Right lung (tissue), 5 donors: ENCODE data around the gene WDFY2. TPM values are rescaled to one million over a fixed set of nuclear protein-coding genes. Genes with fewer than 3 reads are reported as not detected.
"Not testable (repeated sequence)": the region's sequence is repeated elsewhere in the genome, so short reads cannot be mapped to it uniquely, and the experiment has no call there.

Experiments
- DNase-seq, 2 donors: peaks; one replicate each; pipeline ENCODE4 v3.0.0-alpha.2; 2013
- polyA plus RNA-seq, 5 donors: library from polyadenylated mRNA; unstranded; fragments of 120-200 nt; gene quantifications; one replicate each; pipeline versions ENCODE4 v1.2.1 to v1.2.3, GENCODE V29; 2013; ENCODE audit warnings: inconsistent platforms in 1 of 5, low replicate concordance in 1 of 5; ENCODE audit not compliant: insufficient read length in 5 of 5, insufficient read depth in 1 of 5

WDFY2 gene
- polyA plus RNA-seq, 5 donors = 15.5 to 29.0 (median 24.8) TPM

DNA sequence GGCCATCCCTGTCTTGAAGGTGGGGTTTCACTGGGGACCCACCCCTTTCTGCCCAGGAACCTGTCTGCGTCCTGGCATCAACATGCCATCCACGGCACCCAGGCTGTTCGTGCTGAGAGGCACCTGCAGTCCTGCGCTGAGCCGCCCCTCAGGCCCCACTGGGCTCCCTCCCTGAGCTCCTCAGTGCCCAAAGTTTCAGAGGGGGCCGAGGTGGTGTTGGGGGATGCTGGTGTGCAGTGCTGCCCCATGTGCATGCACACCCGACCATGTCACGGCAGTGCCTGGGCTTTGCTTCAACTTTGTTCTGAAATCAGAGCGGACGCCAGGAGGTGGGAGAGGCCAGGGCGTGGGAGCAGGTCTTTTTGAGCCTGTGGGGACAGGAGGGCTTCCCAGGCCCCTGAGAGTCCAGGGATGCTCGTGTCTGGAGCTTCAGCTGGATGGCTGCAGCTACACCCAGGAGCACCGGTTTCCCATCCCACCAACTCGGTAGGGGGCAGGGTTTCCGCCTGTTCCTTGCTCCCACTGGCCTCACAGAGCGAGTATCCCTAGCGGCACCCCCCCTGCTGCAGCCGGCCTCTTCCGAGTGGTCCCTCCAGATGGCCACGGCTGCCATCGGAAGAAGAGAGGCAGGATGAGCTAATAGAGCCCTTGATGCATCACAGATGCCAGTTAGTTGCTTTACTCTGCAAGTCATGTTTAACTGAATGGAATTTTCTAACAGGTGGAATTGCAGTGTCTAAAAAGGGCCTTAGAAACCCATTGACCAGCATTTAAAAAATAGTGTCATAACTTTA is 44.0 kb downstream of the WDFY2 start:
- DNase-seq = no peak

DNA sequence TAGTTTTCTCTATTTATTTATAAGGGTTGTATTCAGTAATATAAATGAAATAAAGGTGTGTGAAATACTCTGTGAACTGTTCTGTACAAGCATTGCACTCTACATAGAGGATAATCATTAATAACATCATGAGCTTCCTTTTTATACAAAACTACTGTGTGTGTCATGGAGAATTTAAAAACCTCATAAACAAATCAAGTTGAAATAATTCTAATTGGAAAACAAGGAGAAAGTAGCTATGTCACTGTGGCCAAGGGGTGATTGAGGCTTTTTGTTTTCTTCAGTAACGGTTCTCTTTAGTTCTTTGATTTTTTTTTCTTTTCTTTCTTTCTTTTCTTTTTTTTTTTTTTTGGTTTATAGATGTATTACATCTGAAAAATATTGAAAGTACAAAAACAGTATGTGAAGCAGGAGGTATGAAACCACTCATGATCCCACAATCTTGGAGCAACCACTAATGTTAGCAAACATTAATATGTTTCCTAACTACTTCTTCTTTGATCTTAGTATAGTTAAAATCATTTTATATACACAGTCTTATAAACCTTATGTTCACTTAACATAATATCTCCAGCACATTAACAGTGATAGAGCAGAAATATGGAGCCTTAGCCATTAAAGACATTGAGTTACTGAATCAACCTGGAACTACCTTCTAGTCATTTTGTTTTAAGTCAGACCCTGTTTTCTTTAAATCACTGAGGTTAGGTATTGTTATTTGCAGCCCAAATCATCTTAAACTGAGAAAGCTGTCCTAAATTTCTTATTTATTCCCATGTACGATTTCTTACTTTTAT is 45.4 kb downstream of the WDFY2 start:
- no peak for DNase-seq

DNA sequence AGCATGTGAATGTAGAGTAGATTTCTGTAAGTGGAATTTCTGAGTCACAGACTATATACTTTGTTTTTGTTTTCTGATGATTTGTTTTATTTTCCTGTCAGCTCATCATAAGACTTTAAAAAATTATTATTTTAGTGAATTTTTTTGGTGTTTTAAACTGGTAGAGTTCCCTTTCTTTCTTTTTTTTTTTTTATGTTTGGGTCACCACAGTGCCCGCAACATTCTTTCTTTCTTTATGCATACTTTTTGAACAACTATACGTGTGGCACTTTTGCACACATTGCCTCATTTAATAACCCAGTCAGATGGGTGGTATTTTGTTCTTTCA is 46.0 kb downstream of the WDFY2 start:
- no peak for DNase-seq

DNA sequence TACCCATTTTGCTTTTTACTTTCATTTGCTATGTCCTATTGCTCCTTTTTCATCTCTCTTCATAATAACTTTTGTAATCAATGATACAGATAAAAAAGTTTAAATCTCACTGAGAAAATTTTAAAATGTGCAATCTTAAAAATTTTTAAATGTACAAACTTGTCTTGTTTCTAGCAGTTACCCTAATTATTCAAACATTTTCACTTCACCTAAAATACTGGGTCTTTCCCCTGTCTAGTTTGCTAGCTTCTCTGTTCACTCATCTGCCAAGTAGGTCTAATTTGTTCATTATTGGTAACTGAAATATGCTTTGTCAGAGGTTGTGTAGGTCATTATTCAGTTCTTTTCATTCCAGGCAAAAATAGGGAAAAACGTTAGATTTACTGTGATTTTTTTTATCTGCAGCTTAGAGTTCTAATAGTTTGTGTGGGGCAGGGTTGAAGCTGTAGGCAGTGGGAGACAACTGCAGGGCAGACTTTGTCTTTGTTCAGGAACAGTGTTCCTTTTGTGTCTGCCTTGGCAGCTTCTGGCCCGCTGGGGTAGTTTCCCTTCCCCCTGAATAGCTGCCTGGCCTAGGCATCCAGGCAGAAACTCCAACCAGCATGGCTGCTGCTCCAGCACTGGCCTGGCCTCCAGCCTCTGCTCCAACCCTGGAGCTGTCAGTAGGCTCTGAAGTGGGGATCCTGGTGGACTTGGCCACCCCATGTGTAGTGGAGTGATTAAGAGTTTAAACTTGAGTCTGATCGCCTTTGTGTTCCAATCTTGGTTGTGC is 48.5 kb downstream of the WDFY2 start:
- no peak for DNase-seq

DNA sequence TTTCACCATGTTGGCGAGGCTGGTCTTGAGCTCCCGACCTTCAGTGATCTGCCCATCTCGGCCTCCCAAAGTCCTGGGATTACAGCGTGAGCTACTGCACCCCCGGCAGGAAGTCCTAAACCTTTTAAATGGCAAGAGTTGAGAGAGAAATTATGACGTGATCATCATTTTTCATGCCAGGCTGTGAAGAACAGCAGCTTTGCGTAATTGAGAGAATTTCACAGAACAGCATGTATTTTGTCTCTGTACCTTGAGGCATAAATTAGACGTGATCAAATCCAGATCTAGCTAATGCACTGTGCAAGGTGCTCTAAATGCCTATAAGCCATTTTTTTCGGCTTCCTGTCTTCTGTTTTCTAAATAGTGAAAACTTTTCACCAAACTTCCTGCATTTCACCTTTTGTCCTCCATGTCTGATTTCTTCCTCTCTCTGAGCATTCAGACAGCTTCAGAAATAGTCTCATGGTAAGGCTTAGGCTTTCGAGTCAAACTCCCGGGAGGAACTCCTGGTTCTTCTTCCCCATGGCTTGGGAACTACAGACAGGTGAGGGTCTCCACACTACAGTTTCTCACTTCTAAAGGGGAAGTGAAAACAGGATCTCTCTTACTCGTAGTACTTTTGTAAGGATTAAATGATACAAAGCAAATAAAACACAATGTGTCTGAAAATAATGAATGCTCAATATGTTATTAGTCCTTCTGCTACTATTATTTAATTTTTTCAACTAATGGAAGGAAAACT is 51.0 kb downstream of the WDFY2 start:
- DNase-seq = no peak

DNA sequence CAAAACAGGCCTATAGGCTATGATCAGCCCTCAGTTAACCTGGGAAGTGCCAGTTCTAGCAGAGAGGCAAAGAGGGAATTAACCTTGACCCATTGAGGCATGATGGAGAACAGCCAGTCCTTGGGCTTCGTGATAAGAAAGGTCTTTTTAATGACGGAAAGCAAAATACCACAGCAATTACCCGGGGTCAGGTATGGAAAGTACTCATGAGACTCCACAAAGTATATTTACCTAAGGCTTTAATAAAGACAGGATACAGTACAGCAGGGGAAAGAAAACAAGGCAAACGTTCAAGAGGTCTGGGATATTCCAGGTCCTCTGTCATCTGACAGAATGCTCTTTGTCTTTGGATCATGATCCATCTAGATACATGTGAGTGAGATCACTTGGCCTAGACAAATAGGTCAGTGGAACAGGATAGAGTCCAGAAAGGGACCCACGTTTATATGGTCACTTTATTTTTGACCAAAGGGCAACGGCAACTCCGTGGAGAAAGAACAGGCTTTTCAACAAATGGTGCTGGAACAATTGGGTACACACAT is 52.2 kb downstream of the WDFY2 start:
- no peak for DNase-seq

DNA sequence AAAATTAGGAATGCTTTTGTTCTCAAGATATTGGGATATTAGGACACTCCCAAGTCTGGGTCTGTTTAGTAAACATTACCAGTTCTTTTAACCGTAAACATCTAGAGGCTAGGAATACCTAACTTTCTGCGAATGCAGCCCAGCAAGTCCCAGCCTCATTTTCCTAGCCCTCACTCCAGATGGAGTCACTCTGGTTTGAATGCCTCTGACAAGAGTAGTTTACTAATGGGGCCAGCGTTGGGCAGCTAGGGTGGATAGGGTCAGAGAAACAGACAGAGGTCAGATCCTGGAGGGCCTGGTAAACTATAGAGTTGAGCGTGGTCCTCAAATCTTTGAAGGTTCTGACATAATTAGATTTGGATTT is 53.6 kb downstream of the WDFY2 start:
- DNase-seq = no peak

DNA sequence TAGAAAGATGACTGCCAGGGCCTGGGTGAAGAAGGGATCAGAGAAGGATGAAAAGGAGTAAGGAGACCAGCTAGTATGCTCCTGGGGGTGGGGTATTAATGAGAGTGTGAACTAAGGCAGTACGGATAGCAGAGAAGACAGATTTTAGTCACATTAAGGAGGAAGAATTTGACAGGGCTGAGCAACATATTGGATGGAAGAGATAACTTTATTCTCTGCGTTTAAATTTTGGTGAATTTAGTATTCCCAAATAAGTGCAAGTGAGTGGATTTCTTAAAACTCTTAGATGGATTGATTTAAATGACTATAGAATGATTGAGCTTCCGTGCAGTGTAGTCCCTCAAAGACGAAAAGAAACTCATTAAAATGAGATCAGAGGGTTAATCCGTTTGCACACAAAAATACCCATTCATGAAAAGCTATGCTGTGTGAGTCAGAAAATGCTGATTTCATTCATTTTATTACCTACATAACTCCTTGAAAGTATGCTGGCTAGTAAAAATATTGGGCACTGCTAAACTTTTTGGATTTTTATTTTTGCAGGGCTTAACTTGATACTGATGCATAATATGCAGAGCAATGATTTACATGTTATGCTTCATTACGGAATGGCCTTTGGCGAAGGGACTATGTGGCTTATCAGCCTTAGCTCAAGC is 54.1 kb downstream of the WDFY2 start:
- no peak for DNase-seq

DNA sequence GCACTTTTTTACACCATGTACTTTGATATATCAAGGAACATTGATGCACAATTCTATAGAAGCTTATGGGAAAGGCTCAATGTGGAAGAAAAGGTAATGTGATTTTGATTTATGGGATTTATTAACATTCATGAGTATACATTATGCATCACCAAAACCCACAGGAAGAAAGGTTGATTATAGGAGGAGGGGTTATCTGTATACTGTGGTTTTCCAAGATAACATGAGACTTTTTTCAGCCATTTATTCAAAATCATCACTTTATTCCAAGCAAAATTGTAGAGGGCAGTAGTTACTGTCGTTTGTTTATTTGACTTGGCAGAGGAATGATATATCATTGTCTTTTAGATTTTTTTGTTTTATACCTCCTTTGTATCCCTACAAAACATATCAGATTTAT is 54.9 kb downstream of the WDFY2 start:
- no peak for DNase-seq

DNA sequence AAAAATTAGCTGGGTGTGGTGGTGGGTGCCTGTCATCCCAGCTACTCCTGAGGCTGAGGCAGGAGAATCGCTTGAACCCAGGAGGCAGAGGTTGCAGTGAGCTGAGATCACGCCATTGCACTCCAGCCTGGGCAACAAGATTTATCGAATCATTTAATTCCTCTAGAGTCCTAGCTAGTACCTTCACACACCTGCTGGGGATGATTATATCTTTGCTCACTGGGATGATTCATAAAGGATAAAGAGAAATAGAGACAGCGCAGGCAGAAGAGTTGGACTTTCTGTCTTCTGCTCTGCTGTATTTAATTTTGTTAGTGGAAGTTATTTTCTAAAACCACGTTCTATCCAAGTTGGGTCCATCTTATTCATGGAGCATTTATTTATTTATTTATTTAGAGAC is 56.4 kb downstream of the WDFY2 start:
- DNase-seq = not testable (repeated sequence)

DNA sequence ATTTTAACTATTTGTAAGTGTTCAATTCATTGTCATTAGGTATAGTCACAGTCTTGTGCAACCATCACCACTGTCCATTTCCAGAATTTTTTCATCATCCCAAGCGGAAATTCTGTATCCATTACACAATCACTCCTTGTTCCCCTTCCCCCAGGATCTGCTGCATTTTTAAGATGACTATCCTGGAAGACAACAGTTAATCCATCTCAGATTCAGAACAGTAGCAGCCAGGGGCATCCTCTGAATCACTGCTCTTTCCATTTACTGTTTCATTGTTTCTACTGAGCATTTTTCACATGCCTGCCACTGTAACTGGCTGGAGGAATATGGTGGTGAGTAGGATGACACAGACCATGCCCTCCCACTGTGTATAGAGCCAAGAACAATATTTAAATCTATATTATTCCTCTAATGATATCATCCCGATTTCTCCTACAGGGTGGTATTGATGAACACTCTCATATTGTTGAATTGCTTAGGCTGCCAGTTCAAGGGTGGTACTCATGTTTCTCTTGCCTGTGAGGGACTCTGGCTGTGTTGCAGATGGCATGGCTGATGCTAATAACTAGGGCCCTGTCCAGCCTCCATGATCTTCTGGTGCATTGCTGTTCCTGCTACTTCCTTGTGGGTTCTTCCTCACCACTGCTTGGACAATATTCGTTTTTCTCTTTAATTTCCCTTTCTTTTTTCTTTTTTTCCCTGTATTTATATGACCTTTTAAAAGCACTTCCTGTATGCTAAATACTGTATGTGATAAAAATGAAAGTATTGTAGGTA is 59.0 kb downstream of the WDFY2 start:
- DNase-seq = no peak

DNA sequence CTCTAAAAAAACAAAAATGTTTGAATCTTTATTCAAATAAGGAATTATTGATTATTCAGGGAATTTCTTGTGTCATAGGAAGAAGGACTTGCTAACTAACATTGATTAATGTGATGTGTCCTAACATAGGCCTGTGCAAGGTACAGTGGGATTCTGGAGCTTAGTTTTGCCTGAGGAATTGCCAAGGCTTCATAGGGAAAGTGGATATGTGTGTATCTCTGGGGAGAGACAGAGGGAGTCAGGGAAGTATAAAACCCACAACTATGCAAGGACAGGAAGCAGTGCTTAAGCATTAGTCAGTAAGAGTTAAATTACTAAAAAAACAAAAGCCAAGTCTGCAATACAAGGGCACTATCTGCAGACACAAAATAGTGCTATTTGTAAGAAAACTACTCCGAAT is 59.6 kb downstream of the WDFY2 start:
- no peak for DNase-seq

DNA sequence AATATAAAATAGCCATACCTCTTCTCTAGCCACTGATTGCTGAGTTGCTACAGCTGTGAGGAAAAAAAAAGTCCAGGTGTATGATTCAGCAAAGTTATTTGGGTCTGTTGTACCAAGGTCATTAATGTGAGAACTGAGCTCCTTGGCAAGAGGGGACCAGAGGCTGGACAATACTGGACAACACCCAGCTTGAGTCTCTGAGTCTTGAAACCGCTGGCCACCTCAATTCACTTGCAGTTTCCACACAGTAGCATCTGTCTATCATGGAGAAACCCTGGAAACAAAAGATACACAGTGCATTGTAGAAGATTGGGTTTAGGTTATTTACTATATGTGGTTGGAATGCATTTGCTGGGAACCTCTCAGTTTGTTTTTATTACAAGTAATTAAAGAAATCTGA is 60.4 kb downstream of the WDFY2 start:
- DNase-seq = no peak

DNA sequence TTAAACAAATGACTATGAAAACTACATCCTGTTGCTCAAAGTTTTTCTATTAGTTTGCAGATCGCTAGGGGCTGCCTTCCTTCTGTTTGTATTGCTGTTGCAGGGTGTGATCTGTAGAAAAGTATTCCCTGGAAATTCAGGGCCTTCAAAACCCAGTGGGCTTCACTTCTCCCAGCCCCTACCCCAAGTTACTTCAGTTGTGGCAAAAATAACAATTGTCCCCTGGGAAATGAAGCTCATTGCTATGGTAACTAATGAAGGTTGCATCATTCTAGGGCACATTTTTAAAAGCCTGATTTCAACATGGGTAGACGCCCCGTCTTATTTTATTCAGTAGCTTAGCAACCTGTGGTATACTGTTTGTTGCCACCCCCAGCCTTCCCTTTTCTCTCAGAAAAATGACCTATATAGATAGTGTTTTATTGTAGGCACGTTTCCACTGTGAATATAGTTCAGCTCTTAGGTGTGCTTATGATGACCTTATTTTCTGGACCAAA is 60.9 kb downstream of the WDFY2 start:
- peak; percentile 76 to 86 for DNase-seq

DNA sequence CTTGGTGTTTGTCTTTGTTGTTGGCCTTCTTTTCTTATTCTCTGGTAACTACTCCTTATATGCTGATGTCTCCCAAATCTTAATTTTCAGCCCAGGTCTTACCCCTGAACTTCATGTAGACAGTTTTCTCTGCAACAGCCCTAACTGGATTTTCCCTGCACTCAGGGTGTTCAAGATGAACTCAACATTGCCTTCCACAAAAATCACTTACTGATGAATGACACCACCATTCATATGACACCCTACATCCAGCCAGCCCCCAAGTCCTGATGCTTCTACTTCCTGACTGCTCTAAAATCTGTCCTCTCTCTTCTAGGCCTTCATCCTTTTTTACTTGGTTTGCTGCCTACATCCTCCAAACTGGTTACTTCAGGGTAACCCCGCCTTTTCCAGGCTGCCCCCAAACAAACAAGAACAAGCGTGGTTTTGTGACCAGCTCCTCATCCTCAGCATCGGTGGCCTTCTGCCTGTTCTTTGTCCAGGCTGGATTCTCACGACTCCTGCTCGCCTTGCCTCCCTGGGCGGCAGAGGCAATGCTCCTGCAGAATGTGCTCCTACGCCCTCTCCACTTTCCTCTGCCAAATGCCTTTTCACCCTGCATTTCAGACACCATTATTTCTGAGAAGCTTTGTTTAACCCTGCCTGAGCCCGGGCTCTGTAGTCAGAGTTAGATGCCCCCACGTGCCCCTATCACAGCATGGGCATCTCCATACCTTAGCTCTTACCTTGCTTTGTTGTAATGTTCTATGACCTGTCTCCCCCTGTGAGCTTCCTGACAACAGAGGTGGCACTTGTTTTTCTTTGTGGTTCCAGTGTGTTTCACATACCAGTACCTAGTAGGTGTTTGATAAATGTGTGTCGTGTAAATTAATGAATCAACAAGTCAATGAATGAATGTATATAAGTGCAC is 61.8 kb downstream of the WDFY2 start:
- no peak for DNase-seq

DNA sequence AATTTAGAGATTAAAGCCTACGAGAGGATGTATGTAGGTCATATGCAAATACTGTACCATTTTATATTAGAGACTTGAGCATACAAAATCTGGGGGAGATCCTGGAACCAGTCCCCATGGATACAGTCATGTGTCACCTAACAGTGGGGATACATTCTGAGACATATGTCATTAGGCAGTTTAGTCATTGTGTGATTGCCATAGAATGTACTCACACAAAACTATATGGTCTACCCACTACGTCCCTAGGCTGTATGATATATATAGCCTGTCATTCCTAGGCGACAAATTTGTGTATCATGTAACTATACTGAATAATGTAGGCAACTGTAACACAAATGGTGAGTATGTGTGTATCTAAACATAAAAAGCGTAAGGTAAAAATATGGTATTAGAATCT is 62.8 kb downstream of the WDFY2 start:
- no peak for DNase-seq

DNA sequence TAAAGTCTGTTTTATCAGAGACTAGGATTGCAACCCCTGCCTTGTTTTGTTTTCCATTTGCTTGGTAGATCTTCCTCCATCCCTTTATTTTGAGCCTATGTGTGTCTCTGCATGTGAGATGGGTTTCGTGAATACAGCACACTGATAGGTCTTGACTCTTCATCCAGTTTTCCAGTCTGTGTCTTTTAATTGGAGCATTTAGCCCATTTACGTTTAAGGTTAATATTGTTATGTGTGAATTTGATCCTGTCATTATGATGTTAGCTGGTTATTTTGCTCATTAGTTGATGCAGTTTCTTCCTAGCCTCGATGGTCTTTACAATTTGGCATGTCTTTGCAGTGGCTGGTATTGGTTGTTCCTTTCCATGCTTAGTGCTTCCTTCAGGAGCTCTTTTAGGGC is 67.9 kb downstream of the WDFY2 start:
- DNase-seq = not testable (repeated sequence)

DNA sequence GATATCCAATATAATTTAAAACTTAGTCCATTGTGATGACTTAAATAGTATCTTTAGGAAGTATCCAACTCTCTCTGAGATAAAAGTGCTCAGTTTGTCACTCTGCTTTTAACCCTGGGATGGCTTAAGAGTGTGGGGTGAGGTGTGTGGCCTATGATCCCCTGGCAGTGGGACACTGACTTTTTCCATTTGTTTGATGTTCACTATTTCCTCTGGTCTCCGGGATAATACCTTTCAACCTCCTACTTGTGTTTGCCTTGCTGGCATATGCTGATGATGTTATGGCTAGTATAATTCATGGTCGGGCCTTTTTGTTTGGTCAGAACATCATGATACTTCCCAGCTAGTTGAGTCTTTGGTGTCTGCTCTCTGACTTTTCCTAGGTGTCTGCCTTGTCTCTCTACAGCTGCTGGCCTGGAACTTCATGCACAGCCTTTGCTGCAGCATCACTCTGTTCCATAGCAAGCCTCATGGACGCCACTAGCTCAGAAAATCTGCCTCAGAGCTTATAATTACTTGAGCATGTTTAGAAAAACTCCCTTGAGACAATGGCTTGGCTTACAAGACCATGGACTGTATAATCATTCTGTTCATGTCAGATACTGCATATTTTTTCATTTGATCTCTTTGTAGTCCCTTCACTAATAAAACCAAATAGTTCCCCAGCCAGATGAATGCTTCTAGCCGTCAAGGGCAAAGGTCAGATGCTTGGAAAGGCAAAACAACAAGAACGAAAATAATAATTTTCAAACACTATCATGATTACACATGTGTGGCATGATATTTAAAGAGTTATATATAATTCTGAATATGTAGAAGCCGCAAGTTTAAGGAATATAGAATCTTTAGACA is 75.2 kb downstream of the WDFY2 start:
- no peak for DNase-seq
